HG03432 (cell line): ENCODE measurements around the gene SDHA.
"Not testable (repeated sequence)": the region's sequence is repeated elsewhere in the genome, so short reads cannot be mapped to it uniquely, and the experiment has no call there.

ENCODE experiments used
- ATAC-seq: cut with Tn5 transposase; IDR thresholded peaks from one replicate; pipeline ENCODE4 v1.9.1; 2021; ENCODE audit warnings: mild to moderate bottlenecking, moderate library complexity; ENCODE audit not compliant: unreplicated experiment

The SDHA gene

GRCh38 chr5:296954-297353 lies 78.8 kb downstream of the SDHA start:
- ATAC-seq, result not testable (repeated sequence)

GRCh38 chr5:297448-297847 lies 79.3 kb downstream of the SDHA start:
- ATAC-seq, result not testable (repeated sequence)

DNA sequence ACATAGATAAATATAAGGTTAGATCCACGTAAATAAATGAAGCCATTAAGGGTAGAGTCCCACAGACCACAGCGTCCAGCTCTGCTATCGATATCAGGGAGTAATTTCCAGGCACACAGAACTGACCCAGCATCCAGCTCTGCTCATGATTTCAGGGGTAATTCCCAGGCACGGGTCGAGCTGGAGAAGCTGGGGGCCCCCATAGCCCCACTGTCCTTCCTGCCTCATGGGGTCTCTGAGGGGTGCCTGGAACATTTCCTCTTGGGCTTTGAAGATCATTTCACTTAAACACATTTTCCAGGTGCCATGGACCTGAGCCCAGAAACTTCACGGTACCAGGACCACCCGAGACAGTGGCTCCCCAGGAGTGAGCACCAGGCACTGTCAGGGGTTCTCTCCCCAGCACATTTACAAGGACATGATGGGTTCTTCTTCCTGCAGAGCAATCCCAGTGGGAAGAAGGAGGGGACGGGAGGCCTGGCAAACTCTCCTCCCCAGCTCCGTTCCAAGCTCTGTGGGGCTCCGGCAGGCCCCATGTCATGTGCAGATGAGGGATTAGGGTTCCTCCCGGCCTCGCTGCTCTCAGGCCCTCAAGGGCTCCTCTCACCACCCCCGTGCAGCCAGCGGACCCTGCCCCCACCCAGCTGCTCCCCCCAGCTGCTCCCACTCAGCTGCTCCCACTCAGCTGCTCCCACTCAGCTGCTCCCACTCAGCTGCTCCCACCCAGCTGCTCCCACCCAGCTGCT lies 80.0 kb downstream of the SDHA start:
- not testable (repeated sequence) for ATAC-seq

DNA sequence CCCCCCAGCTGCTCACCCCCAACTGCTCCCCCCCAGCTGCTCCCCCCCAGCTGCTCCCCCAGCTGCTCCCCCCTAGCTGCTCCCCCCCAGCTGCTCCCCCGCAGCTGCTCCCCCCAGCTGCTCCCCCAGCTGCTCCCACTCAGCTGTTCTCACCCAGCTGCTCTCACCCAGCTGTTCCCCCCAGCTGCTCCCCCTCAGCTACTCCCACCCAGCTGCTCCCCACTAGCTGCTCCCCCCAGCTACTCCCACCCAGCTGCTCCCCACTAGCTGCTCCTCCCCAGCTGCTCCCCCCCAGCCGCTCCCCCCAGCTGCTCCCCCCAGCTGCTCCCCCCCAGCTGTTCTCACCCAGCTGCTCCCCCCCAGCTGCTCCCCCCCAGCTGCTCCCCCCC lies 80.6 kb downstream of the SDHA start:
- no peak for ATAC-seq

- not testable (repeated sequence) for ATAC-seq
These were observed 81.8 kb downstream of the SDHA start for GRCh38 chr5:299921-300320.

DNA sequence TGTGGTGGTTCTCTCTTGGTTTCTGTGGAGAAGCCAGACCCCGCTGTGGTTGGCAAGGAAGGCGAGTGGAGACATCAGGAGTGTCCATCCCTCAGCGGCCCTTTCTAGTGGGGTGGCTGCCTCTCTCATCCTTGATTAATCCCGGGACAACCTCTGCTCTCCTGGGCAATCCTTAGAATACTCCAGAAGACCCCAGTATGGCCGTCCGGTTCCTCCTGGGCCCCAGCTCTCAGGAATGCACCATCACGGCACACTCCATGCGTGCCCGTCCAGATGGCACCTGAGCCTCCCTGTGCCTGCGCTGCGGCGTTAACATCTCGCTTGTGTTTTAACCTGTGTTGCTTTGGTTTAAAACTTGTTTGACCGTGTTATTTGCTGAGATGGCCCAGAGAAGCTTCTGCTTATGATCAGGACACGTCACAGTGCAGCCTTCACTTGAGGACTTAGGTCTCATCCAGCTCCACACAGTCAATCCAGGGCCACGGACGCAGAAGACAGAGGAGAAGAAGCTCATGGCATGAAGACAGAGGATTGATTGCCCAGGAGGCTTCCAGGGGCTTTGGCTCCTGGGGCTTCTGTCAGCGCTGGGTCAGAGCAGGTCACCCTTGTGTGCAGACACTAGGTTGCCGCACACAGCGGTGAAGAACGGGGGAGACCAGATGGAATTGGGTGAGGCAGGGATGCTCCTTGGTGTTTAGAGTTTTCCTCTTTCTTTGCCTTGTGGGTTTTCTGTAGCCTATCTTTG lies 82.7 kb downstream of the SDHA start:
- not testable (repeated sequence) for ATAC-seq

DNA sequence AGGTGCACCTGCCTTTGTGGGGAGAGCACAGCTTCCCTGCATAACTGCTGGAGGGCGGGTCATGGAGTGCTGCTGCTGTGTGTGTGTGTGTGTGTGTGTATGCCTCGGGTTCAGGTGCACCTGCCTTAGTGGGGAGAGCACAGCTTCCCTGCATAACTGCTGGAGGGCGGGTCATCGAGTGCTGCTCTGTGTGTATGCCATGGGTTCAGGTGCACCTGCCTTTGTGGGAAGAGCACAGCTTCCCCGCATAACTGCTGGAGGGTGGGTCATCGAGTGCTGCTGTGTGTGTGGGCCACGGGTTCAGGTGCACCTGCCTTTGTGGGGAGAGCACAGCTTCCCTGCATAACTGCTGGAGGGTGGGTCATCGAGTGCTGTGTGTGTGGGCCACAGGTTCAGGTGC lies 84.3 kb downstream of the SDHA start:
- not testable (repeated sequence) for ATAC-seq

DNA sequence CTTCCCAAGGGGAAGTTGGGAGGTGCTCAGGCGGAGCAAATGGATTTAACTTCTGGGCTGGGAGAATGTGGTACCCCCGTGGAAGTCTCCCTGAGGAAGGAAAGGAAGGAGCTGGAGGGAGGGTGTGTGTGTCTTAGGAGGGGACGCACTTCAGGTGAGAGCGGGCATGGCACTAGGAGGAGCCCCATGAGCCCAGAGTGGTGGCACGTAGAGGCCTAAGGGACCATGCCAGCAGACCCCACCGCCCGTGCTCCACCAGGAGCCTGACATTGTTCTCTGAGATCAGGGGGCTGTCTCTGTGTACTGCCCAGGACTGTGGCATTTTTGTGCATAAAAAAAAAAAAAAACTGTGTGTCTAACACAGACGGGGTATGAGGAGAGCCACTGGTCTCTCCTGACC lies 84.8 kb downstream of the SDHA start:
- ATAC-seq, result no peak

DNA sequence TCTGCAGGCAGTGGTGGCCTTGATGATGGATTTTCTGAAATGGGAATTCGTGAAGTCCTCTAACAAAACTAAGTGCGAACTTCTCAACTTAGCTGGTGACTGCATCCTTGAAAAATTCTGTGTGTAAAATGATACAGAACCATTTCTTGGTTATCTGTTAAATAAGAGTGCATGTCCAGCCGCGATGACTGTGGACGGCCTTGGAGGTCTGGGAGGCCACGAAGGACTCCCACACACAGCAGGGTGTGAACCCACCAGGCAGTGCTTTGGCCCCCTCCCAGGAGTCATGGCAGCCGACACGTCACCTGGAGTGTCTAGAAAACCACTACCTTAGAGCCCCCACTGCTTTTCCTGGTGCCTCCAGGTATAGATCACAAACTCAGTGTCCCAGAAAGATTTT lies 85.6 kb downstream of the SDHA start:
- not testable (repeated sequence) for ATAC-seq

DNA sequence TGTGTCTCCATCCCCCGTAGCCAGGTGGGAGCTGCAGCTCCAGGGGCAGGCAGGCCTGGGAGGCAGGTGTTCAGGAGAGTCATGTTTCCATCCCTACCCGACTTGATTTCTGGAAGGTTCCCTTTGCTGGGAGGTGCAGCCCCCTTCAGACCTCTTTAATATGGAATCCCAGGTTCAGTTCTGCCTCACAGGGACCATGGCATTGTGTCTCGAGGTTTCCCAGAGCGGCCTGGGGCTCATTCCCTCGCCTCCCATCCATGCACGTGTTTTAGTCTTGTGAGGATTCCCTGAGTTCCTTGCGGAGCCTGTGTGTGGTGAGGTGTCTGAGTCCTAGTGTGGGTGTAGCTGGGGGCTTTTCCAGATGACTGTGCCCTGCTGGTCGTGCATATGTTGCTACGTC lies 86.9 kb downstream of the SDHA start:
- ATAC-seq, result no peak

DNA sequence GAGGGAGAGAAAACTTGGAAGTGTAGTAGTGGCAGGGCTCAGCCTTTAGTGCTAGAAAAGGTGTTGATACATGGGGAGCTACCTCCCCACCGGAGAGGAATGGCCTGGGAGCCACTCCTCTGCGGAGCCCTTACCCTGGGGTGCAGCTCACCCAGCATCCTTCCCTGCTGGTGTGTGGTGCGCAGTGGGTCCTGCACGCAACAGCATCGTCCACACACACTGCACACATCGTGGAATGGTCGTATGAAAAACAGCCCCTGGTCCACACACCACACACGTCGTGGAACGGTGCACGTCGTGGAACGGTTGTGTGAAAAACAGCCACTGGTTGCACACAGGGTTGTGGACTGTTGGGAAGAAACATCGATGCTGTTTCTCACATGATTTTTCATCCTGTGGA lies 87.3 kb downstream of the SDHA start:
- no peak for ATAC-seq

DNA sequence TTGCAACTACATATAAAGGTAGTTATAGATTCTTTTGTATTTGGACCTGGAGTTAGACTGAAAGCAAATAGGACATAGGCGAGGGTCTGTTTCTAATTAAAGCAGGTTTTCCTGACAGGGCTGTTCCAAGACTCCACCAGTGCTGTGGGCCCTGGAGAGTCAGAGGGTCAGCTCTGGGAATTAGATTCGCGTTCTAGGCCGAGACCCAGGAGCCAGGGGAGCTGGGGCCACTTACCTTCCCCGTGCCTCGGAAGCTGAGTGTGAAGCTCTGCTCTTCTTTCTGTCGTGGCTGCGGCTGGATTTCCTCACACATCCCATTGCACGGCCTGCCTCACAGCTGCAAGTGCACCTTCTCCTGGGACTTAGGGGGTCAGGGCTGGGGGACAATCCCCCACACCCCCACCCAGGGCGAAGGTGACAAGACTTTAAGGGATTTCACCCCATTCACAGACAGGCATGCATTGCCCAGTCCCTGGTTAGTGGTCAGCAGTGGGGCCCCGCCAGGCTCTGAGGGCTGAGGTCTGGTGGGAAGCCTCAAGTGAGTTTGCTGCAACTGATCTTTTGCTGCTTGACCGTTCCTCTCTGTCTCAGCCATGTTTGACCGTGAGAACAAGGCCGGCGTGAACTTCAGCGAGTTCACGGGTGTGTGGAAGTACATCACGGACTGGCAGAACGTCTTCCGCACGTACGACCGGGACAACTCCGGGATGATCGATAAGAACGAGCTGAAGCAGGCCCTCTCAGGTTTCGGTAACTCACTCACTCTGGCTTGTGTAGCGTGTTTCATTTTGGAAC lies 88.1 kb downstream of the SDHA start:
- ATAC-seq, result no peak
